H1 (cell line): ENCODE measurements around the gene MAFB. TPM values are rescaled to one million over a fixed set of nuclear protein-coding genes. Genes with fewer than 3 reads are reported as not detected.

Source experiments
- CTCF ChIA-PET: fragments of 300-600 bp; sonication (Branson Sonifier 250); formaldehyde crosslinking; loops from one replicate; lab custom pipeline; 2021; ENCODE audit not compliant: partially characterized antibody; lab: Charles Lee
- POLR2A ChIA-PET: fragments of 300-600 bp; sonication (Branson Sonifier 250); formaldehyde crosslinking; loops from one replicate; lab custom pipeline; 2021; ENCODE audit warnings: inconsistent platforms; ENCODE audit not compliant: partially characterized antibody; lab: Charles Lee
- DNase-seq, 2 experiments: peaks; one replicate each; pipeline versions ENCODE4 v3.0.0 to v3.0.0-alpha.2; 2010 to 2022; ENCODE audit warnings: low spot score in 2 of 2, low read depth in 1 of 2, mixed read lengths in 1 of 2
- FAIRE-seq: peaks from 2 replicates; lab custom pipeline; 2011; peaks lifted over from hg19 to GRCh38; lab: Jason Lieb, UNC
- H2AFZ ChIP-seq: 2 replicates; pipeline ENCODE4 v1.8.1; 2012; ENCODE audit warnings: low read length, inconsistent platforms
- H2AK5ac ChIP-seq: 2 replicates; pipeline ENCODE4 v1.6.1; 2013; ENCODE audit warnings: low read depth, low read length
- H2BK120ac ChIP-seq: replicated peaks from 2 replicates; pipeline ENCODE3; 2013; ENCODE audit warnings: low read depth, low read length, inconsistent platforms
- H2BK12ac ChIP-seq: 2 replicates; pipeline ENCODE4 v1.6.1; 2013; ENCODE audit warnings: low read depth, low read length
- H2BK15ac ChIP-seq: 2 replicates; pipeline ENCODE4 v1.6.1; 2013; ENCODE audit warnings: low read length
- H2BK20ac ChIP-seq: 2 replicates; pipeline ENCODE4 v1.6.1; 2013; ENCODE audit warnings: low read length
- H2BK5ac ChIP-seq: 2 replicates; pipeline ENCODE4 v1.6.1; 2013; ENCODE audit warnings: low read depth, low read length
- H3K14ac ChIP-seq: 2 replicates; pipeline ENCODE4 v1.6.1; 2013; ENCODE audit warnings: inconsistent platforms; ENCODE audit not compliant: insufficient read length
- H3K18ac ChIP-seq: 2 replicates; pipeline ENCODE4 v1.6.1; 2013; ENCODE audit warnings: low read length; ENCODE audit errors: extremely low read depth
- H3K23ac ChIP-seq: 2 replicates; pipeline ENCODE4 v1.6.1; 2013; ENCODE audit warnings: inconsistent platforms; ENCODE audit not compliant: insufficient read length
- H3K23me2 ChIP-seq: 2 replicates; pipeline ENCODE4 v1.6.1; 2013; ENCODE audit warnings: low read depth, low read length
- H3K27ac ChIP-seq: 2 replicates; pipeline ENCODE4 v1.6.1; 2011; ENCODE audit warnings: low read depth, low read length, inconsistent platforms
- H3K27me3 ChIP-seq, 4 experiments: replicated peaks in 1 of 4; 1 replicate in 1 of 4; 2 replicates in 3 of 4; pipeline versions ENCODE4 v1.6.1 to v1.8.1; 2011 to 2013; ENCODE audit warnings: low read length in 3 of 4, mild to moderate bottlenecking in 3 of 4, inconsistent platforms in 2 of 4, mixed read lengths in 2 of 4, moderate library complexity in 1 of 4; ENCODE audit not compliant: control insufficient read depth in 3 of 4, insufficient read depth in 3 of 4; ENCODE audit errors: extremely low read depth in 1 of 4
- H3K36me3 ChIP-seq, 4 experiments: 2 replicates each; pipeline versions ENCODE4 v1.6.1 to v1.8.1; 2011 to 2013; ENCODE audit warnings: mild to moderate bottlenecking in 4 of 4, low read length in 3 of 4, moderate library complexity in 2 of 4, control low read depth in 1 of 4, inconsistent platforms in 1 of 4; ENCODE audit not compliant: insufficient read depth in 4 of 4, control insufficient read depth in 2 of 4
- H3K4ac ChIP-seq: replicated peaks from 2 replicates; pipeline ENCODE3; 2013; ENCODE audit warnings: low read length, low read depth, mixed read lengths, inconsistent platforms; ENCODE audit not compliant: insufficient read length
- H3K4me1 ChIP-seq, 4 experiments: replicated peaks in 1 of 4; 1 replicate in 1 of 4; 2 replicates in 3 of 4; pipeline versions ENCODE4 v1.6.1 to v1.8.1; 2011 to 2013; ENCODE audit warnings: low read length in 3 of 4, inconsistent platforms in 2 of 4, mixed read lengths in 1 of 4; ENCODE audit not compliant: insufficient read depth in 4 of 4, control insufficient read depth in 3 of 4
- H3K4me2 ChIP-seq, 2 experiments: 2 replicates each; pipeline versions ENCODE4 v1.6.1 to v1.8.1; 2011 to 2013; ENCODE audit warnings: low read depth in 2 of 2, low read length in 2 of 2, control low read depth in 1 of 2, inconsistent platforms in 1 of 2, mild to moderate bottlenecking in 1 of 2; ENCODE audit not compliant: insufficient read depth in 1 of 2
- H3K4me3 ChIP-seq, 4 experiments: fragments of 200-600, 300-600 bp in 1 of 4; sonication (generic), shearing (Covaris generic), sonication (Bioruptor Twin) in 1 of 4; 2 replicates each; pipeline versions ENCODE4 v1.5.1 to v1.8.1; 2011 to 2016; ENCODE audit warnings: low read length in 4 of 4, low read depth in 3 of 4, control low read depth in 2 of 4, inconsistent platforms in 2 of 4, mild to moderate bottlenecking in 2 of 4, mixed read lengths in 1 of 4, moderate library complexity in 1 of 4; ENCODE audit not compliant: insufficient read depth in 2 of 4; ENCODE audit errors: extremely low read depth in 1 of 4
- H3K56ac ChIP-seq: replicated peaks from 2 replicates; pipeline ENCODE3; 2013; ENCODE audit warnings: low read depth, mild to moderate bottlenecking, mixed read lengths, low read length, inconsistent platforms; ENCODE audit not compliant: insufficient read length
- H3K79me1 ChIP-seq: 2 replicates; pipeline ENCODE4 v1.6.1; 2013; ENCODE audit warnings: low read depth, low read length, control low read depth
- H3K79me2 ChIP-seq, 2 experiments: 2 replicates each; pipeline versions ENCODE4 v1.6.1 to v1.8.1; 2012 to 2013; ENCODE audit warnings: low read length in 2 of 2, mild to moderate bottlenecking in 2 of 2, inconsistent platforms in 1 of 2; ENCODE audit not compliant: insufficient read depth in 2 of 2, control insufficient read depth in 1 of 2
- H3K9ac ChIP-seq, 4 experiments: replicated peaks in 1 of 4; 1 replicate in 1 of 4; 2 replicates in 3 of 4; pipeline versions ENCODE4 v1.6.1 to v1.8.1; 2011 to 2013; ENCODE audit warnings: low read depth in 3 of 4, low read length in 3 of 4, control low read depth in 2 of 4, mild to moderate bottlenecking in 2 of 4, moderate library complexity in 2 of 4, inconsistent platforms in 1 of 4; ENCODE audit errors: extremely low read depth in 1 of 4
- H3K9me3 ChIP-seq, 2 experiments: 2 replicates each; pipeline versions ENCODE4 v1.6.1 to v1.8.1; 2012 to 2013; ENCODE audit warnings: mild to moderate bottlenecking in 2 of 2, moderate library complexity in 2 of 2, control low read depth in 1 of 2, inconsistent platforms in 1 of 2, low read depth in 1 of 2, low read length in 1 of 2, mixed read lengths in 1 of 2; ENCODE audit not compliant: insufficient read depth in 2 of 2
- H4K20me1 ChIP-seq, 2 experiments: replicated peaks in 1 of 2; 2 replicates each; pipeline versions ENCODE3 to v1.8.1; 2011 to 2013; ENCODE audit warnings: inconsistent platforms in 2 of 2, low read length in 2 of 2, mild to moderate bottlenecking in 1 of 2; ENCODE audit not compliant: insufficient read depth in 2 of 2, control insufficient read depth in 1 of 2
- H4K5ac ChIP-seq: 2 replicates; pipeline ENCODE4 v1.6.1; 2013; ENCODE audit warnings: low read length, low read depth, mixed read lengths, inconsistent platforms; ENCODE audit not compliant: insufficient read length
- H4K8ac ChIP-seq: 2 replicates; pipeline ENCODE4 v1.8.0; 2013; ENCODE audit warnings: mild to moderate bottlenecking, moderate library complexity, low read length, inconsistent platforms; ENCODE audit not compliant: insufficient read depth; ENCODE audit errors: extremely low read depth
- H4K91ac ChIP-seq: replicated peaks from 2 replicates; pipeline ENCODE3; 2013; ENCODE audit warnings: low read length, mixed read lengths, inconsistent platforms; ENCODE audit not compliant: insufficient read length
- BCL11A ChIP-seq, 2 experiments: IDR thresholded peaks; one replicate each; pipeline ENCODE4 v1.6.1; 2011; ENCODE audit warnings: low read depth in 2 of 2, low read length in 2 of 2, mild to moderate bottlenecking in 2 of 2
- EP300 ChIP-seq, 2 experiments: IDR thresholded peaks; 1 replicate in 1 of 2; 2 replicates in 1 of 2; pipeline ENCODE4 v1.6.1; 2011 to 2012; ENCODE audit warnings: low read depth in 2 of 2, low read length in 2 of 2, mild to moderate bottlenecking in 2 of 2, borderline replicate concordance in 1 of 2, inconsistent platforms in 1 of 2, moderate library complexity in 1 of 2
- FOSL1 ChIP-seq: IDR thresholded peaks from 2 replicates; pipeline ENCODE4 v1.6.1; 2011; ENCODE audit warnings: mild to moderate bottlenecking, low read depth, low read length, moderate library complexity; ENCODE audit not compliant: insufficient read depth
- MAFK ChIP-seq: IDR thresholded peaks from 2 replicates; pipeline ENCODE4 v1.6.1; 2012; ENCODE audit warnings: low read depth, mild to moderate bottlenecking, improper control_type of control experiment, low read length
- PHF8 ChIP-seq: fragments of 200-600 bp; sonication (generic); conservative IDR thresholded peaks from 2 replicates; pipeline ENCODE4 v1.7.1; 2012; ENCODE audit warnings: low read depth, mild to moderate bottlenecking, inconsistent platforms, low read length, moderate library complexity
- RAD21 ChIP-seq, 2 experiments: IDR thresholded peaks in 1 of 2; conservative IDR thresholded peaks in 1 of 2; 2 replicates each; pipeline ENCODE4 v1.6.1; 2011; ENCODE audit warnings: low read depth in 2 of 2, low read length in 2 of 2, improper control_type of control experiment in 1 of 2, inconsistent platforms in 1 of 2, mild to moderate bottlenecking in 1 of 2, moderate library complexity in 1 of 2
- RFX5 ChIP-seq: IDR thresholded peaks from 2 replicates; pipeline ENCODE4 v1.6.1; 2011; ENCODE audit warnings: low read depth, low read length, improper control_type of control experiment, borderline replicate concordance
- RXRA ChIP-seq: IDR thresholded peaks from 2 replicates; pipeline ENCODE4 v1.6.1; 2011; ENCODE audit warnings: low read depth, mild to moderate bottlenecking, low read length, moderate library complexity; ENCODE audit not compliant: insufficient read depth
- WGBS, 2 experiments: shearing (Covaris generic) in 1 of 2; methylation state at CpG; one replicate each; pipeline versions ENCODE4 v1.1.6 to v1.1.7; 2013 to 2015; ENCODE audit warnings: low lambda C conversion rate in 2 of 2, mixed read lengths in 2 of 2, inconsistent platforms in 1 of 2, low coverage in 1 of 2, missing lambda C conversion rate in 1 of 2; ENCODE audit not compliant: insufficient replicate concordance in 2 of 2, insufficient coverage in 1 of 2, insufficient read length in 1 of 2; ENCODE audit errors: extremely low coverage in 1 of 2, missing lambda C conversion rate in 1 of 2; 5-methylcytosine and 5-hydroxymethylcytosine counted together
- polyA plus RNA-seq, 7 experiments: library from polyadenylated mRNA; depleted of rRNA in 3 of 7; stranded (reverse) in 5 of 7; unstranded in 2 of 7; fragments of >200 nt in 5 of 7; fragments of 200-250 nt in 2 of 7; gene quantifications; 1 replicate in 5 of 7; 2 replicates in 1 of 7; 4 replicates in 1 of 7; pipeline versions ENCODE4 v1.2.1 to v1.2.3, GENCODE V29; 2011 to 2013; ENCODE audit warnings: missing spikeins in 2 of 7, mixed read lengths in 2 of 7
- total RNA-seq: library from RNA; stranded (reverse); fragmentation: NEBNext Ultra II Directional; extraction: Animal tissue kit (Norgen Biotek cat#: 25700); gene quantifications from 2 replicates; pipeline ENCODE4 v1.2.1, GENCODE V29; 2021

Gene MAFB
- total and polyA plus RNA-seq, 2 of the 8 experiments (the other 6 are each of a cell fraction or from before 2014, with no cell fraction given) = 0.83 to 1.8 TPM

DNA sequence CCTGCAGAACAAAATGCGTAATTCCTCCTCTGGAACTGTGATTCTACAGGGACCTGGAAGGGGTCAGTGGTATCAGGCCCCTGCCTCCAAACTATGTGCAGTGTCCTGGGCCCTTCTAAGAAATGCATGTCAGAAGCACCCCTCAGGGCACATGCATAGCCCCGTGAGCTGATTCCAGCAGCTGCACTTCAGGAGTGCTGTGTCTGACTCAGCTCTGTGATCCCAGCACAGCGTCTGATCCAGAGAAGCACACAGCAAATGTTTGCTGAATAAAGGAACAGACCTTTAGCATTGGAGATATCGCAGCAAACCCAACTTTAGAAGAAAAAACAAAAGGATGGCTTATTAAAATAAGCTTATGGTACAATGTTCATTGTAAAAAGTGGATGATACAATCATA is 15.8 kb upstream of the MAFB start:
- Histone ChIP-seq H2BK15ac (no peak overlapping the region), H2BK5ac (no peak overlapping the region), H3K56ac (no peak overlapping the region), H3K18ac (no peak overlapping the region), H3K14ac (no peak overlapping the region), H3K4me1 (peaks cover 0 to 3% (median 0%) of the 10 kb centered on the region in 4 experiments; a peak in 1 of 7 replicates), H2BK120ac (no peak overlapping the region), H3K4ac (no peak overlapping the region), H3K9me3 (peaks cover 0 to 10% of the 10 kb centered on the region in 2 experiments; a peak in 2 of 4 replicates), H4K8ac (no peak overlapping the region), H3K79me1 (no peaks in the 10 kb centered on the region), H4K91ac (no peak overlapping the region), H2BK20ac (no peak overlapping the region), H3K36me3 (no peaks in the 10 kb centered on the region), H3K4me3 (no peak overlapping the region), H3K79me2 (no peaks in the 10 kb centered on the region), H2AFZ (no peak overlapping the region), H3K27me3 (no peaks in the 10 kb centered on the region), H4K20me1 (no peaks in the 10 kb centered on the region), H3K4me2 (no peak overlapping the region), H3K23me2 (no peaks in the 10 kb centered on the region), H3K23ac (no peak overlapping the region), H3K27ac (no peak overlapping the region), H4K5ac (no peak overlapping the region), H2AK5ac (no peak overlapping the region), H3K9ac (no peak overlapping the region), H2BK12ac (no peak overlapping the region)
- FAIRE-seq = no peak
- no peak for DNase-seq
- no peak for TF ChIP-seq MAFK
- no peak for TF ChIP-seq PHF8
- TF ChIP-seq RAD21 (IDR thresholded peaks at IDR 0.05 in 1 of 2, conservative IDR thresholded peaks at IDR 0.05 in 1 of 2; ENCODE audit: low read depth in 2 of 2, low read length in 2 of 2) = no peak
- TF ChIP-seq RXRA = no peak
- TF ChIP-seq RFX5 = no peak
- TF ChIP-seq BCL11A (IDR thresholded peaks at IDR 0.05; ENCODE audit: low read depth in 2 of 2, low read length in 2 of 2) = no peak
- TF ChIP-seq EP300 (IDR thresholded peaks at IDR 0.05; ENCODE audit: borderline replicate concordance in 1 of 2, low read depth in 2 of 2, low read length in 2 of 2) = no peak
- TF ChIP-seq FOSL1 = no peak
- CTCF ChIA-PET = interaction anchor here (0.8 to 6.3 kb wide), 10 partner anchors 9 to 261 kb away, joined by 3 to 43 read pairs (median 9); partner anchors contain the start of gene MAFB
- POLR2A ChIA-PET = interaction anchor here (0.9 kb wide), 1 partner anchor 16 kb away, joined by 4 read pairs; the partner anchor contains the start of gene MAFB
- WGBS, 2 experiments = 73% methylated on average over 4 of the region's 4 CpGs; no CpG with 5 or more reads in 1 of the 2 experiments
